ENCODE measurements around the gene POU6F1. TPM values are rescaled to one million over a fixed set of nuclear protein-coding genes. Genes with fewer than 3 reads are reported as not detected.

Gene POU6F1
- total and polyA plus RNA-seq, 2 donors: 0.42 to 7.9 TPM

- no peak for DNase-seq (ENCODE audit: low read depth in 6 of 9, low spot score in 9 of 9)
- H3K27ac ChIP-seq (ENCODE audit: low read depth in 1 of 2, low read length in 1 of 2): no peak overlapping the region
- no peaks in the 10 kb centered on the region for H3K36me3 ChIP-seq (ENCODE audit: control insufficient read depth in 2 of 2, insufficient read depth in 2 of 2, low read length in 1 of 2)
- H3K27me3 ChIP-seq (ENCODE audit: control insufficient read depth in 2 of 2, insufficient read depth in 1 of 2, low read length in 1 of 2): no peaks in the 10 kb centered on the region
- 97% methylated on average over 9 of the region's 9 CpGs for WGBS
- H3K9me3 ChIP-seq (ENCODE audit: control insufficient read depth in 2 of 2, insufficient read depth in 1 of 2, low read length in 1 of 2): no peaks in the 10 kb centered on the region
- H3K4me1 ChIP-seq (ENCODE audit: control insufficient read depth in 2 of 2, insufficient read depth in 2 of 2, low read length in 2 of 2): no peaks in the 10 kb centered on the region
- H3K4me3 ChIP-seq (ENCODE audit: low read length in 2 of 2): no peak overlapping the region
These were observed 21.3 kb downstream of the POU6F1 start for GRCh38 chr12:51196547-51196946.

DNA sequence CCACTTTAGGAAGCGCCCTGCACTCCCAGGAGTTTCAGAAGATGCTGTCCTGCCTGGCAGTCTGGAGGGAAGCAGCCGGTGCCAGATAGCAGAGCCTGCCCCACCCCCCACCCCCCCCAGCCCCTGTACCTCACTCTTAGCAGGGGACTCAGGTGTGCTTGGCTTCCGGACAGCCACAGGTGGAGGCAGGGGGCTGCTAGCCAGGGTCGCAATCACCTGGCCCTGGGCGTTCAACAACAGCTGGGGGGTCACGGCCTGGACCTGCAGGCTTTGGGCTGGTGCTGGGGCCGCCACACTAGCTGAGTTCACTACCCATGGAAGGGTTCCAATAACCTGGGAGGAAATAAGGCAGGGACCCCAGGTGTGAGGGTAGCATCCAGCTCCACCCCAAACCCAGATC lies 22.0 kb downstream of the POU6F1 start:
- Histone ChIP-seq H3K4me1 (ENCODE audit: control insufficient read depth in 2 of 2, insufficient read depth in 2 of 2, low read length in 2 of 2) (no peaks in the 10 kb centered on the region), H3K9me3 (ENCODE audit: control insufficient read depth in 2 of 2, insufficient read depth in 1 of 2, low read length in 1 of 2) (no peaks in the 10 kb centered on the region), H3K4me3 (ENCODE audit: low read length in 2 of 2) (no peak overlapping the region), H3K27me3 (ENCODE audit: control insufficient read depth in 2 of 2, insufficient read depth in 1 of 2, low read length in 1 of 2) (no peaks in the 10 kb centered on the region), H3K27ac (ENCODE audit: low read depth in 1 of 2, low read length in 1 of 2) (no peak overlapping the region), H3K36me3 (ENCODE audit: control insufficient read depth in 2 of 2, insufficient read depth in 2 of 2, low read length in 1 of 2) (no peaks in the 10 kb centered on the region)
- WGBS: 98% methylated on average over 7 of the region's 7 CpGs
- no peak for DNase-seq (ENCODE audit: low read depth in 6 of 9, low spot score in 9 of 9)

DNA sequence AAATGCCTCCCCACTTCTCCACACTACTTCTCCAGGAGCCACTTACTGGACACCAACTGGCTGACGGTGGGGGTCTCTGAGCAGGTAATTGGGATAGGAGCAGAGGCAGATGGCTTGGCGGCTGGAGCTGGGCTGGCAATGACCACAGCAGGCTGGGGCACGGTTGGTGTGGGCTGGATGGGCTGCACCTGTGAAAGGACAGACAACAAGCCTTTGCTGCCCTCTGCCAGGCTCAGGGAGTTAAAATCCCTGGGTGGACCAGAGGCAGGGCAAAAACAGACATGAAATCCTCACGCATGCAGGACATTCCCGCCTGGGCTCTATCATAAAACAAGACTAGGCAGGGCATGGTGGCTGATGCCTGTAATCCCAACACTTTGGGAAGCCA lies 25.6 kb downstream of the POU6F1 start:
- Histone ChIP-seq H3K27ac (ENCODE audit: low read depth in 1 of 2, low read length in 1 of 2) (no peak overlapping the region), H3K27me3 (ENCODE audit: control insufficient read depth in 2 of 2, insufficient read depth in 1 of 2, low read length in 1 of 2) (no peaks in the 10 kb centered on the region), H3K4me1 (ENCODE audit: control insufficient read depth in 2 of 2, insufficient read depth in 2 of 2, low read length in 2 of 2) (peaks cover 0 to 14% of the 10 kb centered on the region in 2 donors), H3K4me3 (ENCODE audit: low read length in 2 of 2) (no peak overlapping the region), H3K9me3 (ENCODE audit: control insufficient read depth in 2 of 2, insufficient read depth in 1 of 2, low read length in 1 of 2) (no peaks in the 10 kb centered on the region), H3K36me3 (ENCODE audit: control insufficient read depth in 2 of 2, insufficient read depth in 2 of 2, low read length in 1 of 2) (no peaks in the 10 kb centered on the region)
- DNase-seq (ENCODE audit: low read depth in 6 of 9, low spot score in 9 of 9): no peak
- WGBS: 96% methylated on average over 5 of the region's 5 CpGs

GRCh38 chr12:51191516-51192283 lies 26.2 kb downstream of the POU6F1 start:
- Histone ChIP-seq H3K27me3 (ENCODE audit: control insufficient read depth in 2 of 2, insufficient read depth in 1 of 2, low read length in 1 of 2) (no peaks in the 10 kb centered on the region), H3K9me3 (ENCODE audit: control insufficient read depth in 2 of 2, insufficient read depth in 1 of 2, low read length in 1 of 2) (no peaks in the 10 kb centered on the region), H3K27ac (ENCODE audit: low read depth in 1 of 2, low read length in 1 of 2) (no peak overlapping the region), H3K4me1 (ENCODE audit: control insufficient read depth in 2 of 2, insufficient read depth in 2 of 2, low read length in 2 of 2) (peaks cover 0 to 20% of the 10 kb centered on the region in 2 donors), H3K4me3 (ENCODE audit: low read length in 2 of 2) (no peak overlapping the region), H3K36me3 (ENCODE audit: control insufficient read depth in 2 of 2, insufficient read depth in 2 of 2, low read length in 1 of 2) (no peaks in the 10 kb centered on the region)
- no peak for DNase-seq (ENCODE audit: low read depth in 6 of 9, low spot score in 9 of 9)
- WGBS: 97% methylated on average over 12 of the region's 12 CpGs

- Histone ChIP-seq H3K4me3 (ENCODE audit: low read length in 2 of 2) (no peak overlapping the region), H3K4me1 (ENCODE audit: control insufficient read depth in 2 of 2, insufficient read depth in 2 of 2, low read length in 2 of 2) (peaks cover 0 to 29% of the 10 kb centered on the region in 2 donors), H3K27me3 (ENCODE audit: control insufficient read depth in 2 of 2, insufficient read depth in 1 of 2, low read length in 1 of 2) (no peaks in the 10 kb centered on the region), H3K27ac (ENCODE audit: low read depth in 1 of 2, low read length in 1 of 2) (no peak overlapping the region), H3K36me3 (ENCODE audit: control insufficient read depth in 2 of 2, insufficient read depth in 2 of 2, low read length in 1 of 2) (no peaks in the 10 kb centered on the region), H3K9me3 (ENCODE audit: control insufficient read depth in 2 of 2, insufficient read depth in 1 of 2, low read length in 1 of 2) (no peaks in the 10 kb centered on the region)
- DNase-seq (ENCODE audit: low read depth in 6 of 9, low spot score in 9 of 9): no peak
- WGBS: 95% methylated on average over 4 of the region's 4 CpGs
These were observed 27.0 kb downstream of the POU6F1 start for GRCh38 chr12:51190820-51191219.

GRCh38 chr12:51189790-51190355 lies 28.0 kb downstream of the POU6F1 start:
- no peak for DNase-seq (ENCODE audit: low read depth in 6 of 9, low spot score in 9 of 9)
- H3K9me3 ChIP-seq (ENCODE audit: control insufficient read depth in 2 of 2, insufficient read depth in 1 of 2, low read length in 1 of 2): no peaks in the 10 kb centered on the region
- no peak overlapping the region for H3K27ac ChIP-seq (ENCODE audit: low read depth in 1 of 2, low read length in 1 of 2)
- no peaks in the 10 kb centered on the region for H3K36me3 ChIP-seq (ENCODE audit: control insufficient read depth in 2 of 2, insufficient read depth in 2 of 2, low read length in 1 of 2)
- H3K4me3 ChIP-seq (ENCODE audit: low read length in 2 of 2): no peak overlapping the region
- H3K27me3 ChIP-seq (ENCODE audit: control insufficient read depth in 2 of 2, insufficient read depth in 1 of 2, low read length in 1 of 2): no peaks in the 10 kb centered on the region
- WGBS: 95% methylated on average over 14 of the region's 14 CpGs
- peaks cover 0 to 30% of the 10 kb centered on the region in 2 donors for H3K4me1 ChIP-seq (ENCODE audit: control insufficient read depth in 2 of 2, insufficient read depth in 2 of 2, low read length in 2 of 2)

DNA sequence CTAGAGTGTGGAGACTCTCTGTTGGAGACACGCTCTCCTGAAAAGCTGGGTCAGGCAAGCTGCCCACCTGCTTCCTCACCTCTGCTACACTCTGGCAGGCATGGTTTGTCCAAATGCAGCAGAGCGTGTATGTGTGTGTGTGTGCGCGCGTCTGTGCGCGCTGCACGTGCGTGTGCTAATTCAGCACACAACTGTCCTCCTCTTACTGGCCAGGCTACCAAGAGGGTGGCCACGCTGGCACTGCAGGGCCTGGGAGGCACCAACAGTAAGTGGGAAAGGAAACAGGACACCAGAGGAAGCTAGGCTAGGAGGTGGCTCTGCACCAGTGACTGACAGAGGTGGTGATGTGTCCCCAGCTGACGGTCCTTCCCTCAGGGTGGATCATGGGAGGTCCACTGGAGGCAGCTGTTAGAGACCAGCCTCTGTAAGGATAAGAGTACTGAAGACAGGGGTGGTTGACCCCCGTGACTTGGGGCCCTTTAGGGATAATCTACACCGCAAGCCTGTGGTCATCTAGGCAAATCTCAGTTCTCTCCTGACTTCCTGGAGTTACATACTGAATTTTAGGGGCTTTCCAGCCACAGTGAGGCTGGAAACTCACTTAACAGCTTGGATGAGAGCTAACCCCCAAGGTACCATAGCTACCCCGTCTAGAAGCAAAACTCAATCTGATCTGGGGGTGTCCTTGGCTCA lies 29.4 kb downstream of the POU6F1 start:
- no peaks in the 10 kb centered on the region for H3K36me3 ChIP-seq (ENCODE audit: control insufficient read depth in 2 of 2, insufficient read depth in 2 of 2, low read length in 1 of 2)
- H3K4me1 ChIP-seq (ENCODE audit: control insufficient read depth in 2 of 2, insufficient read depth in 2 of 2, low read length in 2 of 2): peaks cover 0 to 35% of the 10 kb centered on the region in 2 donors
- H3K27me3 ChIP-seq (ENCODE audit: control insufficient read depth in 2 of 2, insufficient read depth in 1 of 2, low read length in 1 of 2): no peaks in the 10 kb centered on the region
- peak overlapping the region in 1 of 2 donors; percentile 77 for H3K27ac ChIP-seq (ENCODE audit: low read depth in 1 of 2, low read length in 1 of 2)
- no peak overlapping the region for H3K4me3 ChIP-seq (ENCODE audit: low read length in 2 of 2)
- WGBS: 92% methylated on average over 14 of the region's 14 CpGs
- H3K9me3 ChIP-seq (ENCODE audit: control insufficient read depth in 2 of 2, insufficient read depth in 1 of 2, low read length in 1 of 2): no peaks in the 10 kb centered on the region
- DNase-seq (ENCODE audit: low read depth in 6 of 9, low spot score in 9 of 9): peak in 1 of 9 donors; percentile 10

DNA sequence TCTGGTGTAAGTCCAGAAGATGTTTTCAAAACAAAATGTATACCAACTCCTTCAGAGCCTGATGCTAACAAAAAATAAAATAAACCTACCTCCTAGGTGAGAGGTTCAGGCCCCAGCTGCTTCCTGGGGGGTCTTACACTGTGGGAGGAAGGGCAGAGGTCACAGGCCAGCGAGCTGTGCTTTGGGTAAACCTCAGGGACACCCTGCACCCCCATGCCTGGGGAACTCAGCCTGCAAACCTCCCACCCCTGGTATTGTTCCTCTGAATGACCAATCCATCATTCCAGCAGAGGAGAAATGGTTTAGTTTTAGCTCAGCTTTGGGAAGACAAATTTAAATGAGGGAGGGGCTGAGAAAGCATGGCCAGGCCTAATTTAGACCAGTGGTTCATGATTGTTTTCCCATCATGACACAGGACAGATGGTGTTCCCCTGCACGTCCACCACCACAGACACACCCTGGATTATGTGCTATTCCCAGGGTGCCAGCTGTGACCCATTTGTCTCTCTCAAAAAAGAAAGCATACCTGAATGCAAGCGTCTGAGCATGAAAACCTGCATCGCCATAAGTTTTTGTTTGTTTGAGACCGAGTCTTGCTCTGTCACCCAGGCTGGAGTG lies 30.4 kb downstream of the POU6F1 start:
- Histone ChIP-seq H3K27ac (ENCODE audit: low read depth in 1 of 2, low read length in 1 of 2) (peak overlapping the region; percentile 2 to 67), H3K9me3 (ENCODE audit: control insufficient read depth in 2 of 2, insufficient read depth in 1 of 2, low read length in 1 of 2) (no peaks in the 10 kb centered on the region), H3K36me3 (ENCODE audit: control insufficient read depth in 2 of 2, insufficient read depth in 2 of 2, low read length in 1 of 2) (no peaks in the 10 kb centered on the region), H3K4me3 (ENCODE audit: low read length in 2 of 2) (no peak overlapping the region), H3K27me3 (ENCODE audit: control insufficient read depth in 2 of 2, insufficient read depth in 1 of 2, low read length in 1 of 2) (no peaks in the 10 kb centered on the region), H3K4me1 (ENCODE audit: control insufficient read depth in 2 of 2, insufficient read depth in 2 of 2, low read length in 2 of 2) (peaks cover 0 to 37% of the 10 kb centered on the region in 2 donors)
- peak in 1 of 9 donors; percentile 25 for DNase-seq (ENCODE audit: low read depth in 6 of 9, low spot score in 9 of 9)
- WGBS: 65% methylated on average over 5 of the region's 5 CpGs

Data from thymus (tissue), 11 donors.